NCI-H2029 treated with DMSO at 0.1 percent for 48 hours (cell line): ENCODE data around the gene JAML.

Experiments
- DNase-seq: peaks from one replicate; lab custom pipeline; 2025; lab: John Stamatoyannopoulos, UW

JAML gene

GRCh38 chr11:118145285-118146227, 79.3 kb downstream of the JAML start:
- peak; percentile 64 for DNase-seq

GRCh38 chr11:118144301-118145268, 80.2 kb downstream of the JAML start:
- DNase-seq = no peak
